WERI-Rb-1 (cell line): Measurements from ENCODE around the gene KDM4C.

ENCODE experiments used
- DNase-seq: peaks from one replicate; pipeline ENCODE4 v3.0.0-alpha.2; 2020
- H3K27ac ChIP-seq: fragments of 250-450 bp; sonication (Bioruptor Pico); 2 replicates; pipeline ENCODE4 v1.5.1; 2020; ENCODE audit warnings: mild to moderate bottlenecking, moderate library complexity
- H3K27me3 ChIP-seq: fragments of 250-450 bp; sonication (Bioruptor Pico); 2 replicates; pipeline ENCODE4 v1.5.1; 2021; ENCODE audit warnings: mild to moderate bottlenecking, low read depth, moderate library complexity; ENCODE audit not compliant: insufficient read depth, severe bottlenecking
- H3K36me3 ChIP-seq: fragments of 250-450 bp; sonication (Bioruptor Pico); 2 replicates; pipeline ENCODE4 v1.5.1; 2020; ENCODE audit warnings: mild to moderate bottlenecking, moderate library complexity
- H3K4me3 ChIP-seq: 2 replicates; pipeline ENCODE4 v1.5.1; 2011; ENCODE audit warnings: low read depth, mild to moderate bottlenecking, control low read depth, low read length
- H3K9me3 ChIP-seq: fragments of 250-450 bp; sonication (Bioruptor Pico); 2 replicates; pipeline ENCODE4 v1.5.1; 2021; ENCODE audit warnings: mild to moderate bottlenecking, moderate library complexity; ENCODE audit not compliant: severe bottlenecking
- TF ChIP-seq, protein P1 (sequence below): IDR thresholded peaks from 2 replicates; pipeline ENCODE4 v1.5.1; 2011; ENCODE audit warnings: low read depth, mild to moderate bottlenecking, control low read depth, inconsistent platforms, low read length

Gene KDM4C

DNA sequence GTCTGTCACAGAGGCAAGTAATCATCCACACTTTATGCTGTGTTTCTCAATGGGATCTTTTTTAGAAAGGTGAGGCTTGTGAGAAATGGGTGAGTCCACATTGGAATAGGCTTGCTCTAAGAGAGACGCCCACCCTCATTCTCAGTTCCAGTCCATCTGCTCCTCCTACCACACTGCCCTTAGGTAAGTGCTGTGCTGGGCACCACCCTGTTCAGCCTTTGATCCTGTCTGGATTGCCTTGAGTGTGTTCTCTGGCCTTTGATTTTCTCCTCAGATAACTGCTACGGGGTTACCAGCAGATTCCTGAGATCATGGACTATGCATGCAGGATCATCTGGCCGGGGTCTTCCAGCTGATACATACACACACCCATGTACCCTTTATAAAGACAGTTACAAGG lies 328.6 kb downstream of the KDM4C start:
- no peaks in the 10 kb centered on the region for H3K27me3 ChIP-seq
- DNase-seq: no peak
- H3K4me3 ChIP-seq: no peak overlapping the region
- no peaks in the 10 kb centered on the region for H3K36me3 ChIP-seq
- TF ChIP-seq, protein P1, sequence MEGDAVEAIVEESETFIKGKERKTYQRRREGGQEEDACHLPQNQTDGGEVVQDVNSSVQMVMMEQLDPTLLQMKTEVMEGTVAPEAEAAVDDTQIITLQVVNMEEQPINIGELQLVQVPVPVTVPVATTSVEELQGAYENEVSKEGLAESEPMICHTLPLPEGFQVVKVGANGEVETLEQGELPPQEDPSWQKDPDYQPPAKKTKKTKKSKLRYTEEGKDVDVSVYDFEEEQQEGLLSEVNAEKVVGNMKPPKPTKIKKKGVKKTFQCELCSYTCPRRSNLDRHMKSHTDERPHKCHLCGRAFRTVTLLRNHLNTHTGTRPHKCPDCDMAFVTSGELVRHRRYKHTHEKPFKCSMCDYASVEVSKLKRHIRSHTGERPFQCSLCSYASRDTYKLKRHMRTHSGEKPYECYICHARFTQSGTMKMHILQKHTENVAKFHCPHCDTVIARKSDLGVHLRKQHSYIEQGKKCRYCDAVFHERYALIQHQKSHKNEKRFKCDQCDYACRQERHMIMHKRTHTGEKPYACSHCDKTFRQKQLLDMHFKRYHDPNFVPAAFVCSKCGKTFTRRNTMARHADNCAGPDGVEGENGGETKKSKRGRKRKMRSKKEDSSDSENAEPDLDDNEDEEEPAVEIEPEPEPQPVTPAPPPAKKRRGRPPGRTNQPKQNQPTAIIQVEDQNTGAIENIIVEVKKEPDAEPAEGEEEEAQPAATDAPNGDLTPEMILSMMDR: no peak
- no peak overlapping the region for H3K27ac ChIP-seq
- H3K9me3 ChIP-seq: no peaks in the 10 kb centered on the region

DNA sequence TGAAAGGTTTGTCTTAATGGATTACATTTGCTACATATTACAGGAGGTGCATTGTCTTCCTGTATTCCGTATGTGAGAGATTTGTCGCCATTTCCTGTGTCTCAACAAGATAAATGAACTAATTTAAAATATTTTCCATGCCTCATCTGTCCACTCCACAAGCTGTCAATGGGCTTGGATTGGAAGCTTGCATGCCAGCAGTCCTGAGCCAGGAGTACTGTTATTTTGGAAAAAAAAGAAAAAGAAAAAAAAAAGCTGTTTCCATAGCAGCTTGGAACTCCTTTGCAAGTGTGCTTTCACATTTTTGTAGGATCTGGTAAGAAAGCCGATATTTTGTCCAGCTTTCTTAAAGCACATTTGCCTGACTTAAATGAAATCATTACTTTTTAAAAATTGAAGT lies 330.8 kb downstream of the KDM4C start:
- Histone ChIP-seq H3K27ac (no peak overlapping the region), H3K36me3 (no peaks in the 10 kb centered on the region), H3K4me3 (no peak overlapping the region), H3K27me3 (no peaks in the 10 kb centered on the region), H3K9me3 (no peaks in the 10 kb centered on the region)
- TF ChIP-seq, protein P1: no peak
- DNase-seq: no peak

DNA sequence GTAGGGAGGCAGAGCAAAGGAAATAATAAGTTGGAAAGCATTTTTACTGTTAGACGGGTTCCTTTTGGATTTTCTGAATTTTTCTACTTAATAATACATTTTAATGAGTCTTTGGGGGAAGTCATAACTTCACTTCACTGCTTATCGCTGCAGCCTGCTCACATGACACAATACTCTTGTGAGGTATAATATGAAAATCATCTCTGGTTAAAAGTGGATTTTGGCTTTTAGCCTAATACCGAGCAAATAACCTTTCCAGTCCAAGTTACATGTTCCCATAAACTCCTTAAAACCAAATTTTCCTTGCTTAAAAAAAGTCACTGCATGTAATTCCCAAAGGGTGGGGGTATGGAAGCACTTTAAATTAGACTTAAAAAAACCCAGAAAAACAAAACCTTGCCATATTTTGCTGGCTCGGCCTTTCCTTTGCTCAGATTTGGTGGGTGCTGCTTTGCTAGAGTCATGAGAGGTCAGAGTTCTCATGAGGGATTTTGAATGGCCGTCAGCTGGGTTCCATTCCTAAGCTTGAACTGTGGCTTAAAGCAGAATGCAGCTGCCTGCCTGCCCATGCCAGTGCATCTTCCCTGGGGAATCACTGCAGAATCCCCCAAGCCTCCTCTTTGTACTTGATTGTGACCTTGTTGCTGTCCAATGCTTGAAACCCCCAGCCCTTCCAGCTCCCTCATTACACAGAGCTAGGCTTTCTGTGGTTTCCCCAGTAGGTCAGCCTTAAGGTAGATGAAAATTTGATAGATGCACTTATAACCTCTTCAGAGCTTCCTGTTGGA lies 331.8 kb downstream of the KDM4C start:
- TF ChIP-seq, protein P1: no peak
- H3K4me3 ChIP-seq: no peak overlapping the region
- DNase-seq: peak; percentile 16
- no peaks in the 10 kb centered on the region for H3K9me3 ChIP-seq
- no peaks in the 10 kb centered on the region for H3K36me3 ChIP-seq
- H3K27me3 ChIP-seq: no peaks in the 10 kb centered on the region
- no peak overlapping the region for H3K27ac ChIP-seq

DNA sequence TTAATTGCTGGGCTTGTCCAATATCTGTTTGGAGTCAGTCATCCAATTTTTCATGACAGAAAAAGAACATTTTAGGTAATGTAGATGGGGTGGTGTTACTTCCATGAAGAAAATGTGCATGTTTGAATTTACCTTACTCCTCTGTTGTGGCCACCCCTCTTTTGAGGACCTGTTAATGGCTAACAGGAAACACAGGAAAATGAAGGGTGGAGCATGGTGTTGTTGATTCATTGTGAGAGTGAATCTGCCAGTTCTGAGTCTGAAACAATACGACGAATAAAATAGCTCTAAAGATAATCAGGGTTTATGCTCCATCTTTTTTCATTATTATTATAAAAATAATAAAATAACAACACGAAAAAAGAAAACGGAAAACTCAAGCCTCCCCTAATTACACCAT lies 335.3 kb downstream of the KDM4C start:
- Histone ChIP-seq H3K4me3 (no peak overlapping the region), H3K27ac (no peak overlapping the region), H3K27me3 (no peaks in the 10 kb centered on the region), H3K9me3 (no peaks in the 10 kb centered on the region), H3K36me3 (no peaks in the 10 kb centered on the region)
- TF ChIP-seq, protein P1: no peak
- DNase-seq: no peak

DNA sequence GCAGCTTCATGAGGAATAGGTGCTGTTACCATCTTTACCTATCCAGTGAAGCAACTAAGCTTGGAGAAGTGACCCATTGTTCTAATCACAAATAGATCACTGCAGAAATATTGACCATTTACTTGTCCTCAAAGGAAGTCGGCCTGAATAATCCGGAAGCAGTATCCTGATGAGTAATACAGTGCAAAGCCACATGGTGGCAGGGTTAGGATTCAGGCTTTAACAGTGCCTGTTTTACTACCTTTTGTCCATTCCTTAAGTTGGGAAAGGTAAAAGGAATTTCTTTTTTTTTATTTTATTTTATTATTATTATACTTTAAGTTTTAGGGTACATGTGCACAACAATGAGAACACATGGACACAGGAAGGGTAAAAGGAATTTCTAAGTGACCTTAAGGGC lies 336.3 kb downstream of the KDM4C start:
- TF ChIP-seq, protein P1: 0 out of 2 replicates have a peak, but pooled peaks have one; percentile 24
- no peak overlapping the region for H3K27ac ChIP-seq
- H3K9me3 ChIP-seq: no peaks in the 10 kb centered on the region
- H3K27me3 ChIP-seq: no peaks in the 10 kb centered on the region
- peak; percentile 11 for DNase-seq
- H3K4me3 ChIP-seq: no peak overlapping the region
- H3K36me3 ChIP-seq: no peaks in the 10 kb centered on the region

DNA sequence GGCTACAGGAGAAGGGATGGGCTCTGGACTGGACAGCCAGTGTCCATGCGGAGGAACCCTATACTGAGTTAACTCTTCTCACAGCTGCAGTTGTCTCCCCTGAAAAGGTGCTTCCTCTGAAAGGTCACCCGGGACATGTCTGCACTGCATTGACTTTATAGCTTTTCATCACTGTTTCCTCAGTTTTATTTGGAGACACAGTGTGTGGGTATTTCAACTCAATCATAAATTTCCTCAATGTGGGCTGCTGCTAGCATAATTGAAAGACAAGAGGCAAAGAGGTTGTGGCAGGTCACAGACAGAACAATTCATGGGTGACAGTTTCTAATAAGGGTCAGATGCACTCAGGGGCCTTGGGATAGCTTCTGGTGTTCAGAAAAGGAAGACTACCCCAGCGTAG lies 336.8 kb downstream of the KDM4C start:
- Histone ChIP-seq H3K27me3 (no peaks in the 10 kb centered on the region), H3K9me3 (no peaks in the 10 kb centered on the region), H3K36me3 (no peaks in the 10 kb centered on the region), H3K27ac (no peak overlapping the region), H3K4me3 (no peak overlapping the region)
- DNase-seq: no peak
- TF ChIP-seq, protein P1: no peak
